Progenitor cell of endocrine pancreas (in vitro differentiated cells): ENCODE results near the gene SLC4A2. TPM values are rescaled to one million over a fixed set of nuclear protein-coding genes. Genes with fewer than 3 reads are reported as not detected.

ENCODE experiments used
- DNase-seq: peaks from one replicate; pipeline ENCODE4 v3.0.0; 2021; ENCODE audit warnings: low spot score; ENCODE audit not compliant: unreplicated experiment
- H3K27ac Mint-ChIP-seq: 2 replicates; pipeline ENCODE4 v1.8.0; 2021; ENCODE audit warnings: mild to moderate bottlenecking, moderate library complexity, mixed read lengths
- H3K27me3 Mint-ChIP-seq: 2 replicates; pipeline ENCODE4 v1.8.0; 2021; ENCODE audit warnings: mixed read lengths
- H3K36me3 Mint-ChIP-seq: 2 replicates; pipeline ENCODE4 v1.8.0; 2022; ENCODE audit warnings: mixed read lengths; ENCODE audit not compliant: insufficient read depth
- H3K4me1 Mint-ChIP-seq: 2 replicates; pipeline ENCODE4 v1.8.0; 2021; ENCODE audit warnings: low read depth, mixed read lengths
- H3K4me3 Mint-ChIP-seq: 2 replicates; pipeline ENCODE4 v1.8.0; 2021; ENCODE audit warnings: low read depth, mild to moderate bottlenecking, moderate library complexity, mixed read lengths
- H3K9me3 Mint-ChIP-seq: 2 replicates; pipeline ENCODE4 v1.8.0; 2021; ENCODE audit warnings: low read depth, mixed read lengths
- CTCF ChIP-seq: fragments of 200-600 bp; sonication (generic); IDR thresholded peaks from one replicate; pipeline ENCODE4 v1.5.0; 2021; ENCODE audit warnings: antibody characterized with exemption, mild to moderate bottlenecking; ENCODE audit not compliant: unreplicated experiment
- total RNA-seq: library from RNA; stranded (reverse); gene quantifications from 2 replicates; pipeline ENCODE4 v1.2.1, GENCODE V29; 2021

Gene SLC4A2
- total RNA-seq, 1 donor from 2014 or later, result 213 TPM

- no peaks in the 10 kb centered on the region for H3K36me3 Mint-ChIP-seq
Measured at GRCh38 chr7:151018421-151019129, 40.8 kb upstream of the SLC4A2 start.

GRCh38 chr7:151019130-151019447, 40.3 kb upstream of the SLC4A2 start:
- no peaks in the 10 kb centered on the region for H3K36me3 Mint-ChIP-seq
- DNase-seq, result no peak
- H3K27ac Mint-ChIP-seq, result peak overlapping the region; percentile 56
- TF ChIP-seq CTCF, result no peak
- peaks cover 5% of the 10 kb centered on the region for H3K4me1 Mint-ChIP-seq
- peaks cover 82% of the 10 kb centered on the region for H3K27me3 Mint-ChIP-seq
- H3K9me3 Mint-ChIP-seq, result no peaks in the 10 kb centered on the region
- H3K4me3 Mint-ChIP-seq, result no peak overlapping the region

More at GRCh38 chr7:151018421-151019129, 40.8 kb upstream of the SLC4A2 start:
- H3K9me3 Mint-ChIP-seq, result no peaks in the 10 kb centered on the region
- peaks cover 5% of the 10 kb centered on the region for H3K4me1 Mint-ChIP-seq
- H3K4me3 Mint-ChIP-seq, result peak overlapping the region; percentile 57
- H3K27me3 Mint-ChIP-seq, result peaks cover 87% of the 10 kb centered on the region
- no peak for DNase-seq
- TF ChIP-seq CTCF, result no peak
- no peak overlapping the region for H3K27ac Mint-ChIP-seq

- Mint-ChIP-seq H3K27me3 (peaks cover 77% of the 10 kb centered on the region), H3K4me1 (peaks cover 4% of the 10 kb centered on the region), H3K4me3 (no peak overlapping the region), H3K27ac (no peak overlapping the region), H3K9me3 (no peaks in the 10 kb centered on the region), H3K36me3 (no peaks in the 10 kb centered on the region)
- TF ChIP-seq CTCF, result no peak
- DNase-seq, result no peak
Measured at GRCh38 chr7:151020231-151020630, 39.2 kb upstream of the SLC4A2 start.

- Mint-ChIP-seq H3K9me3 (no peaks in the 10 kb centered on the region), H3K27me3 (peaks cover 59% of the 10 kb centered on the region), H3K36me3 (no peaks in the 10 kb centered on the region), H3K27ac (no peak overlapping the region), H3K4me1 (peaks cover 17% of the 10 kb centered on the region), H3K4me3 (no peak overlapping the region)
- TF ChIP-seq CTCF, result no peak
- no peak for DNase-seq
Measured at GRCh38 chr7:151023232-151023631, 36.2 kb upstream of the SLC4A2 start.

GRCh38 chr7:151024435-151025056, 34.8 kb upstream of the SLC4A2 start, which contains the start of gene ATG9B:
TSS of gene ATG9B (minus strand) at chr7:151024494. CDS start at chr7:151024423, 71 bp downstream.
- H3K4me3 Mint-ChIP-seq, result no peak within 1 kb of the TSS
- peaks cover 19% of the 10 kb centered on the region for H3K4me1 Mint-ChIP-seq
- TF ChIP-seq CTCF, result no peak
- no peaks in the 10 kb centered on the region for H3K36me3 Mint-ChIP-seq
- no peaks in the 10 kb centered on the region for H3K9me3 Mint-ChIP-seq
- H3K27me3 Mint-ChIP-seq, result peaks cover 48% of the 10 kb centered on the region
- H3K27ac Mint-ChIP-seq, result no peak within 1 kb of the TSS
- no peak for DNase-seq
